Peyer's patch (tissue), 4 donors: ENCODE measurements around the gene TEDC1.

Experiments
- POLR2A ChIP-seq, 2 donors: fragments of 450-650 bp; IDR thresholded peaks; one replicate each; pipeline ENCODE4 v1.5.1; 2017; ENCODE audit warnings: antibody characterized with exemption in 2 of 2, mild to moderate bottlenecking in 2 of 2, moderate library complexity in 2 of 2
- TF ChIP-seq, protein P1 (sequence below), 6 experiments: fragments of 450-650 bp in 4 of 6; fragments of 200-600 bp in 2 of 6; sonication (generic) in 1 of 6; IDR thresholded peaks; one replicate each; pipeline ENCODE4 v1.5.1; 2017 to 2019; ENCODE audit warnings: antibody characterized with exemption in 6 of 6, mild to moderate bottlenecking in 3 of 6, moderate library complexity in 1 of 6

DNA sequence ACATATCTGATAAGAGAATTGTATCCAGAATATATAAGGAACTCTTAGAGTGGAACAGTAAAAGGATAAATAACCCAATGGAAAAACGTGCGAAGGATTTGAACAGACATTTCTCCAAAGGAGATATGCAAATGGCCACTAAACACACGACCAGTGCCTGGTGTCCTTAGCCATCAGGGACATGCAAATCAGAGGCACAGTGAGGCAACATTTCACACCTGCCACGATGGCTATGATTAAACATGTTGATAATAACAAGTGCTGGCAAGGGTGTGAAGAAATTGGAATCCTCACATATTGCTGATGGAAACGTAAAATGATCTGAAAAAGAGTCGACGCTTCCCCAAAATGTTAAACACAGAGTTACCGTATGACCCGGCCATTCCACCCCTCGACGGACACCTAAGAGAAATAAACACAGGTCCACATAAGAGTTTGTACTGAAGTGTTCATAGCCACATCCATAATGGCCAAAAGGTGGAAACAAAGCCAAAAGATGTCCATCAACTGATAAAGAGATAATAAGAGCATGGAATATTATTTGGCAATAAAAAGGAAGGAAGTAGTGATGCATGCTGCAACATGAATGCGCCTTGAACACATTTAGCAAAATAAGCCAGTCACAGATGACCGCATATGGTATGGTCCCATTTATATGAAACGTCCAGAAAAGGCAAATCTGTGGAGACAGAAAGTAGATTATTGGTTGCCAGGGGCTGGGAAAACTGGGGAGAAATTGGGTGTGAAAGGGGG, 29.1 kb downstream of the TEDC1 start:
- TF ChIP-seq, protein P1, sequence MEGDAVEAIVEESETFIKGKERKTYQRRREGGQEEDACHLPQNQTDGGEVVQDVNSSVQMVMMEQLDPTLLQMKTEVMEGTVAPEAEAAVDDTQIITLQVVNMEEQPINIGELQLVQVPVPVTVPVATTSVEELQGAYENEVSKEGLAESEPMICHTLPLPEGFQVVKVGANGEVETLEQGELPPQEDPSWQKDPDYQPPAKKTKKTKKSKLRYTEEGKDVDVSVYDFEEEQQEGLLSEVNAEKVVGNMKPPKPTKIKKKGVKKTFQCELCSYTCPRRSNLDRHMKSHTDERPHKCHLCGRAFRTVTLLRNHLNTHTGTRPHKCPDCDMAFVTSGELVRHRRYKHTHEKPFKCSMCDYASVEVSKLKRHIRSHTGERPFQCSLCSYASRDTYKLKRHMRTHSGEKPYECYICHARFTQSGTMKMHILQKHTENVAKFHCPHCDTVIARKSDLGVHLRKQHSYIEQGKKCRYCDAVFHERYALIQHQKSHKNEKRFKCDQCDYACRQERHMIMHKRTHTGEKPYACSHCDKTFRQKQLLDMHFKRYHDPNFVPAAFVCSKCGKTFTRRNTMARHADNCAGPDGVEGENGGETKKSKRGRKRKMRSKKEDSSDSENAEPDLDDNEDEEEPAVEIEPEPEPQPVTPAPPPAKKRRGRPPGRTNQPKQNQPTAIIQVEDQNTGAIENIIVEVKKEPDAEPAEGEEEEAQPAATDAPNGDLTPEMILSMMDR (IDR thresholded peaks at IDR 0.05) = no peak
- no peak for TF ChIP-seq POLR2A (IDR thresholded peaks at IDR 0.05)
